Omental fat pad (tissue), 4 donors: ENCODE results near the gene RCSD1. TPM values are rescaled to one million over a fixed set of nuclear protein-coding genes. Genes with fewer than 3 reads are reported as not detected.

Experiments
- ATAC-seq: fragments of 150-250 bp; one replicate; pipeline ENCODE4 v1.9.1; 2016; ENCODE audit warnings: mild to moderate bottlenecking, moderate library complexity; ENCODE audit not compliant: low FRiP score
- DNase-seq: peaks from one replicate; pipeline ENCODE4 v3.0.0-alpha.2; 2019; ENCODE audit warnings: low spot score
- total RNA-seq, 4 donors: library from RNA; depleted of rRNA; stranded (reverse); fragments of >200 nt; gene quantifications; one replicate each; pipeline ENCODE4 v1.1.0, GENCODE V29; 2016
- TF ChIP-seq, protein P1 (sequence below), 3 donors: fragments of 450-650 bp; IDR thresholded peaks; one replicate each; pipeline ENCODE4 v1.5.1; 2016 to 2017; ENCODE audit warnings: antibody characterized with exemption in 3 of 3, mild to moderate bottlenecking in 3 of 3, moderate library complexity in 2 of 3

RCSD1 gene
- total RNA-seq, 4 donors from 2014 or later: 11.3 to 37.5 (median 16.2) TPM

GRCh38 chr1:167627865-167628641 lies 2.0 kb upstream of the RCSD1 start:
- TF ChIP-seq, protein P1, sequence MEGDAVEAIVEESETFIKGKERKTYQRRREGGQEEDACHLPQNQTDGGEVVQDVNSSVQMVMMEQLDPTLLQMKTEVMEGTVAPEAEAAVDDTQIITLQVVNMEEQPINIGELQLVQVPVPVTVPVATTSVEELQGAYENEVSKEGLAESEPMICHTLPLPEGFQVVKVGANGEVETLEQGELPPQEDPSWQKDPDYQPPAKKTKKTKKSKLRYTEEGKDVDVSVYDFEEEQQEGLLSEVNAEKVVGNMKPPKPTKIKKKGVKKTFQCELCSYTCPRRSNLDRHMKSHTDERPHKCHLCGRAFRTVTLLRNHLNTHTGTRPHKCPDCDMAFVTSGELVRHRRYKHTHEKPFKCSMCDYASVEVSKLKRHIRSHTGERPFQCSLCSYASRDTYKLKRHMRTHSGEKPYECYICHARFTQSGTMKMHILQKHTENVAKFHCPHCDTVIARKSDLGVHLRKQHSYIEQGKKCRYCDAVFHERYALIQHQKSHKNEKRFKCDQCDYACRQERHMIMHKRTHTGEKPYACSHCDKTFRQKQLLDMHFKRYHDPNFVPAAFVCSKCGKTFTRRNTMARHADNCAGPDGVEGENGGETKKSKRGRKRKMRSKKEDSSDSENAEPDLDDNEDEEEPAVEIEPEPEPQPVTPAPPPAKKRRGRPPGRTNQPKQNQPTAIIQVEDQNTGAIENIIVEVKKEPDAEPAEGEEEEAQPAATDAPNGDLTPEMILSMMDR (IDR thresholded peaks at IDR 0.05): no peak
- DNase-seq (no peak), ATAC-seq (no peak)

DNA sequence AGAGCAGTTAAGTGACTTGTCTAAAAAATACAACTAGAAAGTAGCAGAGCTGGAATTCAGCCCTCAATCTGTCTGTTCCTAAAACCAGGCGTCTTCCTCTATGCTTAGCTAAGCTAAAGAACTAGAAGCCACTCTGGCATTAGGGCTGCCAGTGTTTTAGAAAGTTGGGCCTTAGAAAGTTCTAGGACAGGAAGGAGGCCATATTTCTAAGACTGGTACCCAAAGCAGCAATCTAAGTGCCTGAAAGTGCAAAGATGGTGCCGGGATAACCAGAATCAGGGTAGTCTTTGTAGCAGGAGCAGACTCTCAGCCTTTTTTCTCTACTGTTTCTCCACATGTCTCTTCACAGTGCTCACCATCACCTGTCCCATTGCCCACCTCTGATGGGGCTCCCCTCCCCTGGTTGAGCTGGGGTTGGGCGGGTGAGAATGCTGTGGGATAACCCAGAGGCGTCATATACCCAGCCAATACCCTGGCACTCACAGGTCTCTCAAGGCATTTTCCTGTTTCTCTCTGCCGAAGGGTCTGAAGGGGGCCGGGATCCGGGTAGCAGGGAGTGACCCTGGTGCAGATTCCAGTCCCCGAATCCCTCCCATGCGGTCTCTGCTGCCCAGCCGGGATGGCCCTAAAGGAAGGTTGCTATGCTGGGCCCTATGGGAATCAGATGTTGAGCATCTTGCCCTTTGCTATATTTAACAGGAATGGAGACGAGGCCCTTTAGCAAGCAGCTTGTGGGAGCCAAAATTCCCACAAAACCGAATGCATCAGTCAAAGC lies 1.1 kb upstream of the RCSD1 start:
- no peak for ATAC-seq
- TF ChIP-seq, protein P1 (IDR thresholded peaks at IDR 0.05): no peak
- no peak for DNase-seq

DNA sequence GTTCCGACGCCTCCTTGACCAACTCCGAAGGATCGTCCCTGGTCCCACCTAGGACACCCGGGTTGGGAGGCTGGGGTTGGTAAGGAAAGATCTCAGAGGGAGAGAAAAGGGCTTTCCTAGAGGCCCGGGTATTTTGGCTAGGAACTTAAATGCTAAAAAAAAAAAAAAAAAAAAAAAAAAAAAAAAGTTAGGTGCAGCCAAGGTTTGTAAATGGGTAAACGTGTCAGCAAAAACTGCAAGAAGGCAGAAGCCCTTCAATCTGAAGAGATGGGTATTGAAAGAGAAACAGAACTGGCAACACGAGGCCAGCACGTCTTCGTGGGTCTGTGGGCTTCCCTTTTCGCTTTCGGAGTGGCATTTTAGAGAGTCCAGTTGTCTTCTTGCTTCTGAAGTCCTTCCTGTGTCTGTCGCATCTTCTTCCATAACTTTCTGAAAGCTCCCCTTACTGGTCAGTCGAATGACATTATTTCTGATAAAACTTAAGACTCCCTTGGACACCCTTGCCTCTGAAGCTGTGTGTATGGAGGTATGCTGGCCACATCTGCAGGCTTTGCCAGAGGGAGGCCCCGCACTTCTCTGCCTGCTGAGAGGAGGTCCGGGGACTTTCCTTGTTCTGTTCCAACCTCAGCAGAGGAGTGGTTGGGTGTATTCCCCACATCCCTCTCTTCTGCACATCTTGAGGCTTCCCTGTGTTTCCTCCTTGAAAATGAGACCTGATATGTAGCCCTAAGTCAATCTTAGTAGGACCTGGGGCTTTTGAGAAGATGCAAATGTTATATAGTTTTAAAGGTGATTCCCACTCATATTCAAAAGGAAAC lies 745 bp downstream of the RCSD1 start:
- TF ChIP-seq, protein P1 (IDR thresholded peaks at IDR 0.05): no peak
- no peak for ATAC-seq

DNA sequence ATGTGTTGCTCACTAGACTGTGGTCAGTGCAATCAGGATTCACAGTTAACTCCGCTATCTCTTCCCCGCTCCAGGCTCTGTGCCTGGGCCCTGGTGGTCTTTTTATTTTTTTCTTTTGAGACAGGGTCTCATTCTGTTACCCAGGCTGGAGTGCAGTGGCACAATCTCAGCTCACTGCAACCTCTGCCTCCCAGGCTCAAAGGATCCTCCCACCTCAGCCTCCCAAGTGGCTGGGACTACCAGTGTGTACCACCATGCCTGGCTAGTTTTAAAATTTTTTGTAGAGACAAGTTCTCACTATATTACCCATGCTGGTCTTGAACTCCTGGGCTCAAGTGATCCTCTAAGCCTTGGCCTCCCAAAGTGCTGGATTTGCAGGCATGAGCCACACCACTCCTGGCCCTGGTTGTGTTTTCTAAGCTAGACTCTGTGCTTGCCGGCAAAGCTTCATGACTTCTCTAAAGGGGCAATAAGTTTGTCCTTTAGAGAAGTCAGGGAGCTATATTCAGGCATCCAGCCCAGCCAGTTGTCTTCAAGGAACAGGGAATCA lies 1.4 kb downstream of the RCSD1 start:
- DNase-seq: no peak
- ATAC-seq: no peak
- TF ChIP-seq, protein P1 (IDR thresholded peaks at IDR 0.05): no peak

More for the DNA sequence above, 745 bp downstream of the RCSD1 start:
- DNase-seq: no peak

- TF ChIP-seq, protein P1 (IDR thresholded peaks at IDR 0.05): no peak
- DNase-seq (no peak), ATAC-seq (no peak)
These were observed 2.0 kb downstream of the RCSD1 start for GRCh38 chr1:167631936-167632614.

DNA sequence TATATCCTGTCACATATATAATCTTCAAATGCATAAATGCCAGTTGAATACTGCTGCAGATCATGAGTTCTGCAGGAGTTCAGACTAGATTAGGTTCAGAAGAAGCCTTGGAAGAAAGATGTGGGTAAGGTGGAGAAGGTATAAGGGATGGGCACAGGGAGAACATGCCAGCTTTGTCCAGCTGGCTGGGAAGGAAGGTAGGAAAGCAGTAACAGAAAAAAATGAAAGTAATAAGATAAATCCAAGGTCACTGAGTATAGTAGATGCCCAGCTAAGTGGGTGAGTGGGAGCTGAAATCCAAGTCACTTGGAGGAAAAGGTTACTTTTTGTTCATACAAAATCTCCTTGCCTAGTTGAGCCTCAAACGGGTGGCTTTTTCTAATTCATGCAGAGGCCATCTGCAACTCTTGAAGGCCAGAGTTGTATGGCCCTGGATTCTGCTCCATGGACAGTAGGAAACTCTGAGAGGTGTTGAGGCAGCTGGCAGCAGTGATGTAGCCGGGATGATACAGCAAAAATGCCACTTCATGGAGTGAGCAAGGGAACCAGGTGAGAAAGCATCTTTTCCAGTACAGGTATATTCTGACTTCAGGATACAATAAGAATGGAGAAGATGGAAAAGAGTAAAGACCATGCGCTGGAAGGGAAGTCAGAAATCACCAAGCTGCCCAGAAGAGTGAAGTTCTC lies 3.4 kb downstream of the RCSD1 start:
- DNase-seq (no peak), ATAC-seq (no peak)
- TF ChIP-seq, protein P1 (IDR thresholded peaks at IDR 0.05): no peak
